Activated naive CD8-positive, alpha-beta T cell treated with anti-CD3 and anti-CD28 coated beads, Interleukin-2, amount 50 U/mL, for 16 hours (primary cell): ENCODE data around the gene SLC24A3.

ENCODE experiments used
- DNase-seq: peaks from one replicate; pipeline ENCODE4 v3.0.0-alpha.2; 2020; ENCODE audit warnings: low read depth, low spot score

SLC24A3 gene

DNA sequence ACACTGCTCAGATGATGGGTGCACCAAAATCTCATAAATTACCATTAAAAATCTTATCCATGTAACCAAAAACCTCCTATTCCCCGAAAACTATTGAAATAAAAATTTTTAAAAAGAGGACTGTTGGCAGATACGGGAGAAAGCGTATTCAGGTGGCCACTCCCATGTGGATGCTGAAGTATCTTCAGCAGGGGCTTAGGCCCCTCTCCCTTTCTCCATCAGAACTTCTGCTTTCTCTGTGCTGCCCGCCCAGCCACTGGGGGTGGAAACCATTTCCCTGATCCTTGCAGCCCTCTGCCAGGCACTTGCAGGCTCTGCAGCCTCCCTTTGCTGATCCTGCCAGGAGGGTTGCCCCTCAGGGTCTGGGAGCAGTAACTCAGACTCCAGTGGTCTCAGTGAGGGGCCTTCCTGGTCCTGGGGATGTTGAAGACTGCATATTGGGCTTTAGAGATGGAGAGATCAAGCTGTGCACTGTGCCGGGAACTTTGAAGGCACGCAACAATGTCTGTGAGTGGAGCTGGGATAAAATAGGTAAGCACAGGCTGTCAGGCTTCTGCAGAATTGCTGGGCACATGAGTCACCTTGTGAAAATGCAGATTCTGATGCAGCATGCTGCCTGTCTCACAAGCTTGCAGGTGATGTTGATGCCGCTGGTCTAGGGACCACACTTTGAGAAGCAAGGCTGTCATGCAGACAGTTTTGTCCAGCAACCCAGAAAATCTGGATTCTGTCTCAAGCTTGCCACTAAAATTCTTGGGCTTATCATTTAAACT lies 59.6 kb downstream of the SLC24A3 start:
- no peak for DNase-seq

DNA sequence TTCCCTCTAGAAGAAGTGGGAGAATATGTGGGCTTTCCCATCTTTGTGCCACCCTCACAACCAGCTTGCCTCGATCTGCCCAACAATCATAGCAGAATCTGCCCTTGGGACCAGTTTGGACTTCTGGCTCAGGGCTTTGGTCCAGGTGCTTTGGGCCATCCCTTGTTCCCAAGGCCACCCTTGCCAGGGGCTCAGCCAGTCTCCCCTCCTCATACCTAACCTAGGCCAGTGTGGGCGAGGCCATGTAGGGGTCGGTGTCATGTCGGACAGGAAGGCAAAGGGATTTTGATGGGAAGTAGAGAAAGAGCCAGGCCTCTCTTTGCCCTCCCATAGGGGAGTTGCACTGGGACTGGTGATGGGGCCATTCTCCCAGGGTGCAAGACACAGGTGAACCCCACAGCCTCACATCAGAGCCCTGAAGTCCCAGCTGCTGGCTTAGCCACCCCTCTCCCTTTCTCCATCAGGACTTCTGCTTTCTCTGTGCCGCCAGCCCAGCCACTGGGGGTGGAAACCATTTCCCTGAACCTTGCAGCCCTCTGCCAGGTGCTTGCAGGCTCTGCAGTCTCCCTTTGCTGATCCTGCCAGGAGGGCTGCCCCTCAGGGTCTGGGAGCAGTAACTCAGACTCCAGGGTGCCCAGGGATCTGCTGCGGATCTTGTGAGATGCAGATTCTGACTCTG lies 60.7 kb downstream of the SLC24A3 start:
- no peak for DNase-seq

DNA sequence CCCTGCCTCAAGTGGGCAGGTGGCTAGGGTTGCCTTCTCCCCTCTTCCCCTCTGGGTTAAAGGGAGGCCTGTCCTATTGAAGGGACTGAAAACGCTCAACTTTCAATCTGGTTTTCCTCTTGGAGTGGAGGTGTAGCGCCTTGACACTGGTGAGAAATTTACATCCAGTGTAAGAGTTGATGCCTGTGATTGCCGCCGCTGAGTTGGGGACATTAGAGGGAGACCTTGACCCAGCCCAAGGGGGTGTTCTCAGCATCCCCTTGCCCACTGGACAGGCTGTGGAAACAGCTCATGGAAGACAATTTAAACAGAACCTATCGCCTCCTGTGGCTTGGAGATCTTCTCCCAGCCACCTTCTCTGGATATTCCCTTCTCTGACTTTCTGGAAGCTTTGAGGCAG lies 61.6 kb downstream of the SLC24A3 start:
- no peak for DNase-seq

DNA sequence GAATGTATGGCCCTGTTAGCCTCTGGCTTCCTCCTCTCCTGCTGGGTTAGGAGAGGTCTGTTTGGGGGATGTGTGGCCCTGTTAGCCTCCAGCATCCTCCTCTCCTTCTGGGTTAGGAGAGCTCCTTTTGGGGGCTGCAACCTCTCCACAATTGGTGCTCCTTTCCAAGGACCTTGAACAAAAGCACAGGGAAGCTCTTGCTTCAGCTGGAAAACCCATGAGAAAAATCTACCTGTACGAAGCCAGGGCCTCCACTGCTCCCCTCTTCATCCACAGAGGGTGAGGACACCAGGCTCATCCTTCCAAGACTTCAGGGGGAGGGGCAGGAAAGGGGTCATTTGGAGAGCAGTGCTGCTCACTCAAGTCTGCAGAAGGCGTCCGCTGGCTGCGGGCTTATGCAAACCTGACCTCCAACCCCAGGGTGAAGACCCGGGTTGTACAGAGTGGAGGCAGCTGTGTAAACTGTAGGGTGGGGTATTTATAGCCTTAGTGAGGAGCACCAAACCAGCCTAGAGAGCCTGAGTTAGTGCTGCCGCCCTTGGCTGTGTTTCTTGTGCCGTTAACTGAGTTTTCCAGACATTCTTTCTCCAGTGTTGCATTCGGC lies 62.1 kb downstream of the SLC24A3 start:
- DNase-seq: no peak

DNA sequence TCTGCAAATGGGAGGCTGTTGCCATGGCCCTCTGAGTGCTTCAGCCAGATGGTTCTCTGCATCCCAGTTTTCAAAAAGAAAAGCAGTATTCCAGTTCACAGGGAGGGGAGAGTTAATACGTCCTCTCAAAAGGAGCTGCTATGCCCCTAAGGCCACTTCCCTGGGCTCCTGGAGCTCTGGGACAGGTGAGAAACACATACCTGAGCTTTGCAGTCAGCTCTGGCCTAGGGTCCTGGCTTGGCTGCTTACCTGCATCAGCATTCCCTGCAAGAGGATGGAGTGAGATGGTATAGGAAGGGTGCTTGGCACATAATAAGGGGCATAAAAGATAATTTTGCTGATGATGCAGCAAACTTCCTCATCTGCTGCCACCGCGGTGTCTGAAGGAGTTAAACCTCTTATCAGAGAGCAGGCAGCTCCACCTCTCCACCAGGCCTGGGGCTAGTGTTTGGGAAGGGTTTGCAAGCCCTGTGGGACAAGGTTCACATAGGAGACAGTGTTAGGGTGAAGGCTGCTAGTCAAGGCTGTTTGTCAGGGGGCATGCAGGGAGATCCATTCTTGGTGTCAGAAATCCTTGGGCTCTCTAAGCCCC lies 62.7 kb downstream of the SLC24A3 start:
- no peak for DNase-seq

DNA sequence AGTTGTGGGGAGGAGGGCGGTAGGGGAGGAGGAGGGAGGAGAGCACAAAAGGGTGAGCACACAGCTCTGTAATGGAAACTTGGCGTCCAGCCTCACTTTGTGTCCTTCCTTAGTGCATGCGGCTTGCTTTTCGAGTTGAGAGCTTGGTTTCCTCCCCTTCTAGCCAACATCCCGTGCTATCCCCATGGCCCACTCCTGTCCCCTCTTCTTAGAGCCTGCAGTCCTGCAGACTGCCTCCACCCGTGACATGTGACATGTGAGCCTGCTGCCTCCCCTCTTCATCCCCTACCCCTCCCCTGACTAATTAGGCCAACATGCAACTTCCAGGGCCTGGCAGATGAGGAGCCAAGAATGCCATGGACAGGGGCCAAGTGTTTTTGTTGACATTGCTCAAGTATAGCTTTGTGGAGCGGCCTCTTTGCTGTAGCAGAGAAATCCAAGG lies 63.2 kb downstream of the SLC24A3 start:
- DNase-seq: no peak

DNA sequence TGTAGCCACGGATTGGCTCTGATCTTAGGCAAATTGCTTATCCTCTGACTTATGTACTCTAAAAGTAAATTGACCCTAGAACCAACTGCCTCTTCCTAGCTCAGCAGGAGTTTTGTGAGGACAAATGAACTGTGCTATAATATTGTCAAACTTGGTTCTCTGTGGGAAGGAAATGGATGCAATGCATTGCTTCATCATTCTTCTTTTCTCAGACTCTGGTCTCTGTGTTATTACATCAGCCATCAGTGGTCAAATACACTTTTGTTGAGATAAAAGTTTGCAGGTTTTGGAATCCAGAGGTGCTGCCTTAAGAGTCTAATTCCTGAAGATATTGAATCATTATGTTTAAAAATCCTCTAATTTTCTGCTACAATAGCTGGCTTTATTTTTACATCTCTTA lies 64.9 kb downstream of the SLC24A3 start:
- no peak for DNase-seq

DNA sequence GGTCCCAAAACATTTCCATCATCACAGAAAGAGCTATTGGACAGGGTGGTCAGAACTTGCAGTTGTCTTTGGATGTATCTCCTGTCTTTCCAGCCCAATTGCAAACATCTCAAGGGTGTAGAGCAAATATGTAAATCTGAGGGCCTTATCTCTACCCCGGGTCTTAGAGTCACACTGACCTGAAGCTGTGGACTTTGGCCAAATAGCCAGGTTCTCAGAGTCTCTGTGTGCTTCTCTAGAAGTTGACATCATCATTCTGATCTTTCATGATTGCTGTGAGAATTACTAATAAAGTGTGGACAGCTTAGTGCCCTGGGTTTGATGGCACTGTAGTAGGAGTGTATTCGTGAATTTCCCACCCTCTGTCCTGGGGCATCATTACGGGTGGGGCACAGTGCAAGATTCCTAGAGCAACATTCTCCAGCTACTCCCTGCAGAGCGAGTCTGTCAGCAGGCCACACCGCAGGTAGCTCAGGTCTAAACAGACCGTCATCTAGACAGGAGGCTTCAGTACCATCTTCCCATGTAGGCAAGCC lies 71.1 kb downstream of the SLC24A3 start:
- DNase-seq: no peak

DNA sequence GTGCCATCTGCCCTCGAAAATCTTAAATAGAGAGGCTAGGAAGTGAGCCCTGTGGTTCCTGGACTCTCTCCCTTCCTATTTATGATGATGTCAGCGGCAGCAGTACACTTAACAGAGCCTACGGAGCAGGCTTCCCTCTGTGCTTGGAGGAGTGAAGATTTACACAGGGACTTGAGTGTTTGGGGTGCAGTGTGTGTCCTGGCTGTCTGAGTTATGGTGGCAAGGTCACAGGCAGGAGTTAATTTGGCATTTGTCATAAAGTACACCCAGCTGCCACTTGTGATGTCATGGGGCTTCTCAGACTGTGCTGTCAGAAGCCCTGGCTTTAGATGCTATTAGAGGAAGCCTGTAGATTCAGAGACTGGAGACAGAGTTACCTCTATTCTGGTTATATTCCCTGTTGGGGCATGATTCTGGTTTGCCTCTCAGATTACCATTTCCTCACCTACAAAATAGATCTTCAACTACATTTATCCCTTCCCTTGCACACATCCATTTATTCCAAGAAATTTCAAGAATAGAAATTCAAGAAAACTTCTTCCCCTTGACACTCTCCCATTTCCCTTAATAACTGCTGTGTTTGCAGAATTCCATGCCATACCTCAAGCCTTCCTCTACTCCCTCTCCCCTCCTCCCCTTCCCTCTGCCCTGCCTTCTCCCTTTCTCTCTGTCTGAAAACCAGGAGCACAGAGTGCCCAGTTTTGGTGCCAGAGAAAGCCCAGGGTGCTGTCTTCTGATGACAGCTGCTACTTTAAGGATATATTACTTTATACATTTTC lies 72.1 kb downstream of the SLC24A3 start:
- no peak for DNase-seq

DNA sequence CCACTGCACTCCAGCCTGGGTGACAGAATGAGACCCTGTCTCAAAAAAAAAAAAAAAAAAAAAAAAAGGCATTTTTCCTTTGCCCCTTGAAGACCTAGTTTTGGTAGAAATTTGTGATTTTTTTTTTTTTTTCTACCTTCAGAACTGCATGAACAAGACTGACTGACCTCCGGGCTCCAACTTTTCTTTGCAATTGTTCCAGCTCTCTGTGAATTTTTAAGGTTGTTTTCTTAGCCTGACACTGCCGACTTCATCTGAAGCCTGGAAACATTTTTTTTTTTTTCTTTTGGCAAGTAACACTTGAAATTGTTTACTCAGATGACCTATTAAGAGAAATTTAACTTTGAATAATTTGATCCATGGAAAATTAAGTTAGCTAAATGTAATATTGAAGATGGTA lies 73.0 kb downstream of the SLC24A3 start:
- DNase-seq: no peak

DNA sequence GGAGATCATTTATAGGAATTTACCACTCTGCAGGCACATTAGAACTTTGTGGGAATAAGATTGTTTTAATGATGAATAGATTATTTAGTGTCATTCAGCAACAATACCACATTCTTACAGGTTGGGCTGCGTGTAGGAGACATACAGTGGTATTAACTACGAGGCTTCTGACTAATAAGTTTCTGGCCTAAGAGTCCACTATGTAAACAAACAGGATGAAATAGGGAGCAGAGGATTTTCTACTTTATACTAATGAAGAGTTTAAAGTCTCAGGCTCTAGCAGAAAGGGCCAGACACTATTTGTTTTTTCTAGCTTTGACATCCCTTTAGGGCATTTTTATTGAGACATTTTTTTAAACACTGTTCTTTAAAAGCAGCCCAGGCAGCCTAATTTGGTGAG lies 75.6 kb downstream of the SLC24A3 start:
- DNase-seq: no peak

DNA sequence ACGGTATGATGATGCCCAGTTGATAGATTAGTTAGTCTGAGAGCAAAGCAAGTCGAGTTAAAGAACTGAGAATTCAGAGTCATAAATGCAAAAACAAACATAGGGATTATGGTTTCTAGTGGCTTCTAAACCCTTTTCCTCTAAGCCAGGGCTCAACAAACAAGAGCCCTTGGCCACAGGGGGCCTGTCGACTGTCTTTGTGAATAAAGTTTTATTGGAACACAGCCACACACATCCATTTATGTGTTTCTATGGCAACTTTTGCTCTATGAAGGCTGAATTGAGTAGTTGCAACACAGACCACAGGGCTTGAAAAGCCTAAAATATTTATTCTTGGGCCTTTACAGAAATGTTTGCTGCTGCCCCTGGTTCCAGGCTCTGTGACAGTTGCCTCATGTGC lies 76.2 kb downstream of the SLC24A3 start:
- no peak for DNase-seq

DNA sequence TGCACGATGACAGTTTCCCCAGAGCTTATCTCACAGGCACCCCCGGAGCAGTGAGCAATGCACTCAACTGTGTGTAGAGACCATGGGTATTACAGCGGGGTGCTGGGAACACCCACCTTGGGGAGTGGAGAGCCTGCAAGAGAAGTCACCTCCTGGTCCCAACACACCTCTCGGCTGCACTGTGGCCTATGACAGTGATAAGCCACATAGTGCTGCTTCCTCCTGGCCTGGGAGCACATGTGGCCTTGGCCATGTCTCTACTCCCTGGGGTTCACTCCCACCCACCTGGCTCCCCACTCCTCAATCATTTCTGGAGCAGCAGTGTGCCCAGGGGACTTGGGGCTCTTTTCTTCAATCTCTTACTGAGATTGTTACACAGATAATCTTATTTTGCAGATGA lies 77.0 kb downstream of the SLC24A3 start:
- no peak for DNase-seq

DNA sequence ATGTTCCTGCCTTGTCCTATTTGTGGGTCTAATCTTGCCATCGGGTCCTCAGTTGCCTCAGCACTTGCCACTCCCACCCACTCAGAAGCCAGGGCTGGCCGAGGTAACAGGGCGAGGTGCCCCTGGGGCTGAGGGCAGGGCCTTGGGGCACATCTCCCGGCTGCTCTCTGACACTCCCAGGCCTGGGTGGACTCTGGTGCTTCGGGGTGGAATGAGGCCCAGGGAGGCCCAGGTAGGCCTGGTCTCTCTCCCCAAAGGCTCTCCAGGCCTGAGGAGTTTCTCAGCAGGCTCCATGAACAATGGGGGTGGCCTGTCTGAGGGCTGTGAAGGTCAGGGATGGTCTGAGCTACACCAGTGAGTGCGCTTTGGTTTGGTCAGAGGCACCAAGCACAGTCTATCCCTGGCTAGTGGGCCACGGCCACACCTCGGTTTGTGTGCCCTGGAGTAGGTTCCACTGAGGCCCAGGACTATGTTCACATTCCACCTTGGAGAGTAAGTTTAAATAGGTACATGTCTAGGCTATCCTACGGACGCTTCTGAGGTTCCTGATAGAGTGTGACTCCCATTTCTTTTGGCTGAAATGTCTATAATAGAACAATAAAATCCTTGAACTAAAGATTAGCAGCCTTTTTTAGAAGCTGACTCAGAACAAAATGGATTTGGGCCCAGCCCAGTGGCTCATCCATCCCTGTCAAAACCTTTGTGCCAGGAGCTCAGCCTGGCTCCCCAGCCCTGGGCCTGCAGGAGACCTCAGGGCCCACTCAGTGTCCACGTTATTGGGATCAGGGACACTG lies 78.8 kb downstream of the SLC24A3 start:
- no peak for DNase-seq

DNA sequence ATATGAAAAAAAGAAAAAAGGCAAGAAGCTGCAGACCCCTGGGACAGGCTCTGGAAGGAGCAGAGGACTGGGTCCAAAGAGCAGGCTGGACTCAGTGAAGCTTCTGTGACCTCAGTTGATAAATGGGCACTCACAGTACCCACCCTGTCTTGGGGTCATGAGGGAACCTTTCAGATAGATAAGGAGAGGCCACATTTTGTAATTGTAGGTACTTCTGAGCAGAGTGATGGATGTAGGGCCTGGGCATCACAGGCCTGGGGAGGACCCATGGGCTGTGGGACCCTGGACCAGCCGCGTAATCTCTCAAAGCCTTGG lies 79.3 kb downstream of the SLC24A3 start:
- DNase-seq: no peak

DNA sequence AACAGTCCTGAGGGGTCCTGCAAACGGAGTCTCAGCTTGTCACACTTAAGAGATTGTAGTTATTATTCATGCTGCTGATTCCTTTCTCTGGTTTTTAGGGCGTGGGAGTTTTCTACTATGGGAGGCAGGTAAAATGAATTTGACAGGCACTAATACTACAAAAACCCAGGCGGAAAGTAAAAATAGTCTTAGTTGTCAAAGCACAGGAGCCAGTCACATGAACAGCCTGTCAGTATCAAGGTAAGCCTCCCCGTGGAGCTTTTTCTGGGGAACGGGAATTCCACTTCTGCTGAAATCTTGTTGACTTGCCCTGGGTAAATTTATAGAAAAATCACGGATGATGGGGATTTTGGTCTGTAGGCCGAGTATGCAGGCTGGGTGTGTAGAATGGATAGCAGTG lies 79.8 kb downstream of the SLC24A3 start:
- no peak for DNase-seq

DNA sequence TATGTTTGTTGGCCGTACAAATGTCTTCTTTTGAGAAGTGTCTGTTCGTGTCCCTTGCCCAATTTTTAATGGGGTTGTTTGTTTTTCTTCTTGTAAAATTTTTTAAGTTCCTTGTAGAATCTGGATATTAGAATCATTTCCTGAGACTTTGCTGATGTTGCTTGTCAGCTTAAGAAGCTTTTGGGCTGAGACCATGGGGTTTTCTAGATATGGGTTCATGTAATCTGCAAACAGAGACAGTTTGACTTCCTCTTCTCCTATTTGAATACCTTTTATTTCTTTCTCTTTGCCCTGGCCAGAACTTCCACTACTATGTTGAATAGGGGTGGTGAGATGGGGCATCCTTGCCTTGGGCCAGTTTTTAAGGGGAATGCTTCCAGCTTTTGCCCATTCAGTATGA lies 82.6 kb downstream of the SLC24A3 start:
- DNase-seq: no peak

DNA sequence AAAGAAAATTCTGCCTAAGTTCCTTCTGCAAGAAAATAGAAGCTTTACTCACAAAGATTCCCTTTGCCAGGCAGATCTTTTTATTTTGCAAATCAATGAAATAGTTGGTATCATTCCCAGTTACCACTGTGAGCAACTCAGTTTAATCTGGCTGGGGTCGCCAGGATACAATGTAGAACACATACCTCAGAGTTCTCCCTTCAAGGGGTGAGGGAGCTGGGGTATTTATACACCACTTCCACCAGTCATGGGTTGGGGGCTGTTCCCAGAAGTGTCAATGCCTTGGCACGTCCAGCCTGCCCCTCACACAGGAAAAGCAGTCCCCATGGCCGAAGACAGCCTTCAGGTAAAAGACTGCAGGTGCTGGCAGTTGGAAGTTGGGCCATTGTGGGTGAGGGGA lies 86.2 kb downstream of the SLC24A3 start:
- no peak for DNase-seq

DNA sequence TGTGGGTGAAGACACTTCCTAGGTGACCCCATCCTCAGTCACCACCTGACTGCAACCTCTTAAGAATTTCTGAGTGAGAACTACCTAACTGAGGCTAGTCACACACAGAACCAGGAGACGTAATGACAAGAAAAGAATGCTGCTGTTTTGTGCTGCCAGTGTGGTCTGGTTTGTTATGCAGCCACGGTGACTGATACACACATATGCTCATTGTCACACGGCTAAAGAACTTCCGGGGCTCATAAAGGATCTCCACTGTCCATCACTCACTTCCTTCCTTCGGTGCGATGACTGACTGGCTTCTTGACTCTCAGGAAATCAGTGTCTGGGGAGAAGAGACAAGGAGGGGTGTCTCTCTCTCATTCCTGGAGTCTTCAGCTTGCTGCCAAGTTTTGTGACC lies 88.0 kb downstream of the SLC24A3 start:
- no peak for DNase-seq

DNA sequence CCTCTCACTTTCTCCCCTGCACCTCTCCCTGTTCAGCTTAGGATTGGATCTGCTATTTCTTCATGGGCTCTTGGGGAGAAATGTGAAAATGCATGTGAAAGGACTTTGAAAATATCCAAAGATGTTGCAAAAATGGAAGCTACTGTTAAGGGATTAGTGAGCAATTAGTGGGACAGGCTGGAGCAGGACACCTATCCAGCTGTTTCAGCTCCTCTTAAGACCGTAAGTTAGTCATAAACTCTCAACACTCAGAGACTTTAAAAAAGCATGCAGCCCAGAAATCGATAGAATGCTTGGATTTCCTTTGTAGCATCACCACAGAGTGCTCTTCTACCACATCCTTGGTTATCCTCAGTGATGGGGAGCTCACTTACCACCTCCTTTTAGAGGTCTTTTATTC lies 88.7 kb downstream of the SLC24A3 start:
- DNase-seq: no peak

DNA sequence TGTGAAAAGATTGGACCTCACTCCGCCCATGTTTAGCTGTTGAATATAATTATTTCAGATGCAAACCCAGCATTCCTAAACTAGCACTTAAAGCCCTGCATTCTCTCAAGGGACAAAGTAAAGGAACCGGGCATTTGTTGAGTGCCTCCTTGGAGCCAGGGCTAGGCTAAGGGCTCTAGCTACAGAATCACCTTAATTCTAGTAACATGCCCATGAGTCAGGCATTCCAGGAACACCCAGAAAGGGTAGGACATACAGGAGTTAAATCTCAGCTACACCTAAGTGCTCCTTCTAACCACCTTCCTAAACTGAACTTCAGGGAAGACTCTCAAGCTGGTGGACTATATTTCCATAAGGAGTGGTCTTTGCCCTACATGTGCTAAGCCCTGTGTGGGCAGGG lies 89.4 kb downstream of the SLC24A3 start:
- no peak for DNase-seq
